HEK293T (cell line): ENCODE results near the gene MAFB.

Experiments used
- NFRKB ChIP-seq: fragments of 450-650 bp; IDR thresholded peaks from 2 replicates; pipeline ENCODE4 v1.6.1; 2016; ENCODE audit warnings: mild to moderate bottlenecking, moderate library complexity
- ZNF384 ChIP-seq: fragments of 450-650 bp; IDR thresholded peaks from 2 replicates; pipeline ENCODE4 v1.6.1; 2016
- TF ChIP-seq, protein P1 (sequence below): fragments of 450-650 bp; IDR thresholded peaks from 2 replicates; pipeline ENCODE4 v1.6.1; 2016

DNA sequence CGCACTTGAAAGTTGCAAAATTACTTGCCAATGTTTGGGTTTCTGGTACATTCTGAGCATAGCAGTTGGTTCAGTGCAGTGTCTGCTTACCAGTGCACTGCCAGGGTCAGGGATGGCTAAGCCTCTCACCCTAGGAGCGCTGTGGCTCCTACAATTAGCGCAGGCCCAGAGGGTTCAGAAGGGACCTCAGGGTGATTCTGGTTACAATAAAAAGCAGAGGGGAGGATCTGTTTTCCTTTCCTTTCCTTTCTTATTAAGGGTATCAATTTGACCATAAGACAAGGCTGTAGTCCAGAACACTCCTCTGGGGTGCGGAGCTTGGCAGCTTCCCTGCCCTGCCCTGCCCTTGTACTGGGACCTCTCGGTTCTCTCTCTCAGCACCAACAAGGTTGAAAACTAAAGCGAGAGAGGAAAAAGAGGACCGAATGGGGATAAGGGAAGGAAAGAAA lies 2.6 kb downstream of the MAFB start:
- TF ChIP-seq NFRKB (no peak), ZNF384 (no peak)
- TF ChIP-seq, protein P1, sequence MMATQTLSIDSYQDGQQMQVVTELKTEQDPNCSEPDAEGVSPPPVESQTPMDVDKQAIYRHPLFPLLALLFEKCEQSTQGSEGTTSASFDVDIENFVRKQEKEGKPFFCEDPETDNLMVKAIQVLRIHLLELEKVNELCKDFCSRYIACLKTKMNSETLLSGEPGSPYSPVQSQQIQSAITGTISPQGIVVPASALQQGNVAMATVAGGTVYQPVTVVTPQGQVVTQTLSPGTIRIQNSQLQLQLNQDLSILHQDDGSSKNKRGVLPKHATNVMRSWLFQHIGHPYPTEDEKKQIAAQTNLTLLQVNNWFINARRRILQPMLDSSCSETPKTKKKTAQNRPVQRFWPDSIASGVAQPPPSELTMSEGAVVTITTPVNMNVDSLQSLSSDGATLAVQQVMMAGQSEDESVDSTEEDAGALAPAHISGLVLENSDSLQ: no peak
